Astrocyte (in vitro differentiated cells and primary cell): ENCODE measurements around the gene AP2B1. TPM values are rescaled to one million over a fixed set of nuclear protein-coding genes. Genes with fewer than 3 reads are reported as not detected.
A peak's percentile ranks its signal among the peaks of the same experiment; 100 is the strongest.

Experiments used
- DNase-seq: peaks from one replicate; pipeline ENCODE4 v3.0.0-alpha.2; 2010; ENCODE audit warnings: low read depth
- FAIRE-seq: peaks from 2 replicates; lab custom pipeline; 2011; peaks lifted over from hg19 to GRCh38; lab: Jason Lieb, UNC
- H2AFZ ChIP-seq: 2 replicates; pipeline ENCODE4 v1.6.0; 2012; ENCODE audit warnings: low read depth, low read length, inconsistent platforms
- H3K27ac ChIP-seq: 2 replicates; pipeline ENCODE4 v1.5.1; 2011; ENCODE audit warnings: low read depth, low read length, inconsistent platforms
- H3K27me3 ChIP-seq: 2 replicates; pipeline ENCODE4 v1.6.0; 2011; ENCODE audit warnings: low read length, inconsistent platforms; ENCODE audit not compliant: insufficient read depth
- H3K36me3 ChIP-seq: 2 replicates; pipeline ENCODE4 v1.5.1; 2011; ENCODE audit warnings: low read length, inconsistent platforms; ENCODE audit not compliant: insufficient read depth
- H3K4me1 ChIP-seq: 2 replicates; pipeline ENCODE4 v1.5.1; 2011; ENCODE audit warnings: low read length, inconsistent platforms; ENCODE audit not compliant: insufficient read depth
- H3K4me2 ChIP-seq: 2 replicates; pipeline ENCODE4 v1.6.0; 2012; ENCODE audit warnings: low read length, inconsistent platforms
- H3K4me3 ChIP-seq: 2 replicates; pipeline ENCODE4 v1.5.1; 2011; ENCODE audit warnings: low read depth, mild to moderate bottlenecking, low read length, inconsistent platforms; ENCODE audit not compliant: insufficient read depth
- H3K79me2 ChIP-seq: 2 replicates; pipeline ENCODE4 v1.6.0; 2012; ENCODE audit warnings: mild to moderate bottlenecking, low read length, inconsistent platforms; ENCODE audit not compliant: insufficient read depth
- H3K9ac ChIP-seq: 2 replicates; pipeline ENCODE4 v1.6.0; 2012; ENCODE audit warnings: mild to moderate bottlenecking, low read length, inconsistent platforms
- H3K9me3 ChIP-seq: 2 replicates; pipeline ENCODE4 v1.5.1; 2012; ENCODE audit warnings: low read depth, mild to moderate bottlenecking, low read length, inconsistent platforms; ENCODE audit not compliant: insufficient read depth
- H4K20me1 ChIP-seq: 2 replicates; pipeline ENCODE4 v1.6.0; 2012; ENCODE audit warnings: low read length, inconsistent platforms; ENCODE audit not compliant: insufficient read depth
- H3K27ac Mint-ChIP-seq: one replicate; pipeline ENCODE4 v1.8.0; 2021; ENCODE audit warnings: mild to moderate bottlenecking, mixed read lengths; ENCODE audit not compliant: unreplicated experiment
- H3K27me3 Mint-ChIP-seq: one replicate; pipeline ENCODE4 v1.8.0; 2021; ENCODE audit warnings: low read depth, mixed read lengths; ENCODE audit not compliant: unreplicated experiment
- H3K36me3 Mint-ChIP-seq: one replicate; pipeline ENCODE4 v1.8.0; 2021; ENCODE audit warnings: low read depth, mixed read lengths; ENCODE audit not compliant: unreplicated experiment
- H3K4me1 Mint-ChIP-seq: one replicate; pipeline ENCODE4 v1.8.0; 2021; ENCODE audit warnings: low read depth, mixed read lengths; ENCODE audit not compliant: unreplicated experiment
- H3K4me3 Mint-ChIP-seq: one replicate; pipeline ENCODE4 v1.8.0; 2021; ENCODE audit warnings: mild to moderate bottlenecking, moderate library complexity, mixed read lengths; ENCODE audit not compliant: unreplicated experiment
- H3K9me3 Mint-ChIP-seq: one replicate; pipeline ENCODE4 v1.8.0; 2021; ENCODE audit warnings: mild to moderate bottlenecking, mixed read lengths; ENCODE audit not compliant: unreplicated experiment
- CTCF ChIP-seq: IDR thresholded peaks from 2 replicates; pipeline ENCODE4 v1.5.1; 2011; ENCODE audit warnings: low read depth, mild to moderate bottlenecking, inconsistent platforms, low read length, moderate library complexity; ENCODE audit not compliant: insufficient read depth
- EZH2 ChIP-seq: IDR thresholded peaks from 2 replicates; pipeline ENCODE4 v1.6.1; 2012; ENCODE audit warnings: mild to moderate bottlenecking, low read length, inconsistent platforms; ENCODE audit not compliant: insufficient read depth
- total RNA-seq: library from RNA; stranded (reverse); gene quantifications from 2 replicates; pipeline ENCODE4 v1.2.1, GENCODE V29; 2021

The AP2B1 gene
- total RNA-seq, 1 donor from 2014 or later, result 313 TPM

- Mint-ChIP-seq H3K4me1 (no peaks in the 10 kb centered on the region), H3K9me3 (no peaks in the 10 kb centered on the region), H3K4me3 (no peak within 1 kb of the TSS), H3K27me3 (peaks cover 33% of the 10 kb centered on the region), H3K27ac (peak within 1 kb of the TSS; percentile 4), H3K36me3 (peaks cover 1% of the 10 kb centered on the region)
- no peaks in the 10 kb centered on the region for H4K20me1 ChIP-seq
- no peak within 1 kb of the TSS for H2AFZ ChIP-seq
- no peak within 1 kb of the TSS for H3K4me3 ChIP-seq
- H3K4me1 ChIP-seq, result peaks cover 6% of the 10 kb centered on the region
- no peak within 1 kb of the TSS for H3K9ac ChIP-seq
- no peaks in the 10 kb centered on the region for H3K9me3 ChIP-seq
- H3K4me2 ChIP-seq, result no peak within 1 kb of the TSS
- peaks cover 14% of the 10 kb centered on the region for H3K27me3 ChIP-seq
- TF ChIP-seq EZH2, result no peak
- TF ChIP-seq CTCF, result no peak
- FAIRE-seq (no peak), DNase-seq (no peak)
- H3K36me3 ChIP-seq, result no peaks in the 10 kb centered on the region
- no peaks in the 10 kb centered on the region for H3K79me2 ChIP-seq
- no peak within 1 kb of the TSS for H3K27ac ChIP-seq
Observed at GRCh38 chr17:35752945-35753764, 166.0 kb downstream of the AP2B1 start, which contains the start of gene GAS2L2. GAS2L2 (minus strand) TSS chr17:35753239; CDS start chr17:35752850, 389 bp downstream.

- Mint-ChIP-seq H3K9me3 (peaks cover 3% of the 10 kb centered on the region), H3K4me3 (no peak overlapping the region), H3K36me3 (peaks cover 1% of the 10 kb centered on the region), H3K4me1 (no peaks in the 10 kb centered on the region), H3K27ac (no peak overlapping the region), H3K27me3 (peaks cover 8% of the 10 kb centered on the region)
- H3K27me3 ChIP-seq, result peaks cover 4% of the 10 kb centered on the region
- no peak overlapping the region for H3K4me2 ChIP-seq
- no peak overlapping the region for H2AFZ ChIP-seq
- no peaks in the 10 kb centered on the region for H3K4me1 ChIP-seq
- FAIRE-seq (no peak), DNase-seq (no peak)
- no peaks in the 10 kb centered on the region for H3K36me3 ChIP-seq
- no peaks in the 10 kb centered on the region for H4K20me1 ChIP-seq
- H3K4me3 ChIP-seq, result no peak overlapping the region
- no peak overlapping the region for H3K9ac ChIP-seq
- TF ChIP-seq EZH2 (no peak), CTCF (no peak)
- H3K79me2 ChIP-seq, result no peaks in the 10 kb centered on the region
- no peaks in the 10 kb centered on the region for H3K9me3 ChIP-seq
- no peak overlapping the region for H3K27ac ChIP-seq
Observed at GRCh38 chr17:35757243-35757642, 170.1 kb downstream of the AP2B1 start.

GRCh38 chr17:35760587-35760986, 173.5 kb downstream of the AP2B1 start, which contains the start of gene C17orf50:
C17orf50 (plus strand) TSS chr17:35760887; CDS start chr17:35760942, 55 bp downstream.
- H3K4me3 ChIP-seq, result no peak within 1 kb of the TSS
- H3K9me3 ChIP-seq, result no peaks in the 10 kb centered on the region
- Mint-ChIP-seq H3K27me3 (peaks cover 5% of the 10 kb centered on the region), H3K27ac (no peak within 1 kb of the TSS), H3K4me1 (peaks cover 9% of the 10 kb centered on the region), H3K36me3 (peaks cover 1% of the 10 kb centered on the region), H3K9me3 (peaks cover 3% of the 10 kb centered on the region), H3K4me3 (no peak within 1 kb of the TSS)
- DNase-seq (no peak), FAIRE-seq (no peak)
- H3K79me2 ChIP-seq, result no peaks in the 10 kb centered on the region
- no peak within 1 kb of the TSS for H2AFZ ChIP-seq
- H3K9ac ChIP-seq, result no peak within 1 kb of the TSS
- H3K4me2 ChIP-seq, result no peak within 1 kb of the TSS
- peaks cover 4% of the 10 kb centered on the region for H3K27me3 ChIP-seq
- H4K20me1 ChIP-seq, result no peaks in the 10 kb centered on the region
- peaks cover 8% of the 10 kb centered on the region for H3K4me1 ChIP-seq
- no peaks in the 10 kb centered on the region for H3K36me3 ChIP-seq
- H3K27ac ChIP-seq, result no peak within 1 kb of the TSS
- TF ChIP-seq CTCF (no peak), EZH2 (no peak)
